ENCODE data around the gene SPANXN2. TPM values are rescaled to one million over a fixed set of nuclear protein-coding genes. Genes with fewer than 3 reads are reported as not detected.
"Not testable (repeated sequence)": the region's sequence is repeated elsewhere in the genome, so short reads cannot be mapped to it uniquely, and the experiment has no call there.

Gene SPANXN2
- not detected for polyA plus RNA-seq (2013, experiment 1 of 2)
- not detected for polyA plus RNA-seq (2013, experiment 2 of 2)

GRCh38 chrX:143720652-143721051, at the start of gene SPANXN2:
Gene SPANXN2, minus strand, starts transcription at chrX:143720752. Its CDS starts 84 bp downstream, at chrX:143720668.
- not testable (repeated sequence) for H3K4ac ChIP-seq (ENCODE audit: low read depth in 1 of 2, low read length in 2 of 2); H3K36me3 ChIP-seq (ENCODE audit: control insufficient read depth in 1 of 2, insufficient read depth in 2 of 2, low read depth in 1 of 2, low read length in 2 of 2); H2AFZ ChIP-seq (ENCODE audit: low read depth, low read length); H3K14ac ChIP-seq (ENCODE audit: low read length in 2 of 2); H3K27ac ChIP-seq (ENCODE audit: low read length, poor library complexity, severe bottlenecking); H3K18ac ChIP-seq (ENCODE audit: low read depth in 1 of 2, low read length in 2 of 2); H3K4me3 ChIP-seq (ENCODE audit: insufficient read depth in 1 of 2, low read depth in 1 of 2, low read length in 2 of 2); H2BK15ac ChIP-seq (ENCODE audit: low read depth, poor library complexity, severe bottlenecking); H3K9ac ChIP-seq (ENCODE audit: low read length); H3K9me3 ChIP-seq (ENCODE audit: control insufficient read depth, low read length); H3K79me1 ChIP-seq (replicated peaks; ENCODE audit: low read length, poor library complexity, severe bottlenecking); DNase-seq; H3K23ac ChIP-seq (ENCODE audit: low read length in 2 of 2); H2AK5ac ChIP-seq (ENCODE audit: low read length, severe bottlenecking); H3K4me1 ChIP-seq (ENCODE audit: control insufficient read depth, insufficient read depth, low read depth, low read length); H4K91ac ChIP-seq (ENCODE audit: low read length); H3K4me2 ChIP-seq (ENCODE audit: low read length, poor library complexity, severe bottlenecking); H4K8ac ChIP-seq (ENCODE audit: low read length); H2BK5ac ChIP-seq (ENCODE audit: low read depth, low read length, poor library complexity, severe bottlenecking); H3K27me3 ChIP-seq (ENCODE audit: control insufficient read depth in 1 of 2, insufficient read depth in 1 of 2, low read length in 2 of 2); H2BK120ac ChIP-seq (ENCODE audit: low read depth, low read length); H2BK12ac ChIP-seq (ENCODE audit: low read length in 2 of 2)
- no CpG with 5 or more reads among the region's 2 CpGs for WGBS

DNA sequence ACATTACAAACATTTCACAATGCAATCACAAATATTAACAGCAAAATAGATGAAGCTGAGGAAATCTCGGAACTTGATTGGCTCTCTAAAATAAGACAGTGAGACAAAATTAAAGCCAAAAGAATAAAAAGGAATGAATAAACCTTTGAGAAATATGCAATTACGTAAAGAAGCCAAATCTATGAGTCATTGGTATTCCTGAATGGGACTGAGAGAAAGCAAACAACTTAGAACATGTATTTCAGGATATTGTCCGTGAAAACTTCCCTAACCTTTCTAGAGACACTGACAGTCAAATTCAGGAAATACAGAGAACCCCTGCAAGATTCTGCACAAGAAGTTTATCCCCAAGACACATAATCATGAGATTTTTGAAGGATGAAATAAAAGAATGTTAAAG, 48.4 kb upstream of the SPANXN2 start:
- Histone ChIP-seq H2AK5ac (ENCODE audit: low read length, severe bottlenecking) (no peak overlapping the region), H3K14ac (ENCODE audit: low read length in 2 of 2) (no peak overlapping the region), H3K36me3 (ENCODE audit: control insufficient read depth in 1 of 2, insufficient read depth in 2 of 2, low read depth in 1 of 2, low read length in 2 of 2) (no peaks in the 10 kb centered on the region), H2AFZ (ENCODE audit: low read depth, low read length) (no peak overlapping the region), H3K79me1 (replicated peaks; ENCODE audit: low read length, poor library complexity, severe bottlenecking) (no peaks in the 10 kb centered on the region), H3K4me2 (ENCODE audit: low read length, poor library complexity, severe bottlenecking) (no peak overlapping the region), H2BK12ac (ENCODE audit: low read length in 2 of 2) (no peak overlapping the region), H2BK5ac (ENCODE audit: low read depth, low read length, poor library complexity, severe bottlenecking) (no peak overlapping the region), H3K27ac (ENCODE audit: low read length, poor library complexity, severe bottlenecking) (no peak overlapping the region), H2BK120ac (ENCODE audit: low read depth, low read length) (no peak overlapping the region), H4K8ac (ENCODE audit: low read length) (no peak overlapping the region), H3K4ac (ENCODE audit: low read depth in 1 of 2, low read length in 2 of 2) (no peak overlapping the region), H3K9me3 (ENCODE audit: control insufficient read depth, low read length) (no peaks in the 10 kb centered on the region), H3K23ac (ENCODE audit: low read length in 2 of 2) (no peak overlapping the region), H3K18ac (ENCODE audit: low read depth in 1 of 2, low read length in 2 of 2) (no peak overlapping the region), H3K4me3 (ENCODE audit: insufficient read depth in 1 of 2, low read depth in 1 of 2, low read length in 2 of 2) (no peak overlapping the region), H4K91ac (ENCODE audit: low read length) (no peak overlapping the region), H3K4me1 (ENCODE audit: control insufficient read depth, insufficient read depth, low read depth, low read length) (no peaks in the 10 kb centered on the region), H2BK15ac (ENCODE audit: low read depth, poor library complexity, severe bottlenecking) (no peak overlapping the region), H3K27me3 (ENCODE audit: control insufficient read depth in 1 of 2, insufficient read depth in 1 of 2, low read length in 2 of 2) (no peaks in the 10 kb centered on the region), H3K9ac (ENCODE audit: low read length) (no peak overlapping the region)
- peak; percentile 10 for DNase-seq
- 40% methylated on average over 1 of the region's 3 CpGs for whole genome bisulfite sequencing

GRCh38 chrX:143767789-143768188, 47.2 kb upstream of the SPANXN2 start:
- H3K4me2 ChIP-seq (ENCODE audit: low read length, poor library complexity, severe bottlenecking); H3K9me3 ChIP-seq (ENCODE audit: control insufficient read depth, low read length); H2BK5ac ChIP-seq (ENCODE audit: low read depth, low read length, poor library complexity, severe bottlenecking); H3K14ac ChIP-seq (ENCODE audit: low read length in 2 of 2); H4K91ac ChIP-seq (ENCODE audit: low read length); H3K27ac ChIP-seq (ENCODE audit: low read length, poor library complexity, severe bottlenecking); H4K8ac ChIP-seq (ENCODE audit: low read length); H3K36me3 ChIP-seq (ENCODE audit: control insufficient read depth in 1 of 2, insufficient read depth in 2 of 2, low read depth in 1 of 2, low read length in 2 of 2); H3K23ac ChIP-seq (ENCODE audit: low read length in 2 of 2); H2BK120ac ChIP-seq (ENCODE audit: low read depth, low read length); H3K4me3 ChIP-seq (ENCODE audit: insufficient read depth in 1 of 2, low read depth in 1 of 2, low read length in 2 of 2); H3K4ac ChIP-seq (ENCODE audit: low read depth in 1 of 2, low read length in 2 of 2); H3K9ac ChIP-seq (ENCODE audit: low read length); H2BK15ac ChIP-seq (ENCODE audit: low read depth, poor library complexity, severe bottlenecking); H3K18ac ChIP-seq (ENCODE audit: low read depth in 1 of 2, low read length in 2 of 2); DNase-seq; H2AFZ ChIP-seq (ENCODE audit: low read depth, low read length); H2AK5ac ChIP-seq (ENCODE audit: low read length, severe bottlenecking); H3K4me1 ChIP-seq (ENCODE audit: control insufficient read depth, insufficient read depth, low read depth, low read length); H2BK12ac ChIP-seq (ENCODE audit: low read length in 2 of 2); H3K79me1 ChIP-seq (replicated peaks; ENCODE audit: low read length, poor library complexity, severe bottlenecking); H3K27me3 ChIP-seq (ENCODE audit: control insufficient read depth in 1 of 2, insufficient read depth in 1 of 2, low read length in 2 of 2): not testable (repeated sequence)
- WGBS, result 85% methylated on average over 9 of the region's 12 CpGs

- Histone ChIP-seq H3K9ac (ENCODE audit: low read length) (no peak overlapping the region), H2BK5ac (ENCODE audit: low read depth, low read length, poor library complexity, severe bottlenecking) (no peak overlapping the region), H3K4ac (ENCODE audit: low read depth in 1 of 2, low read length in 2 of 2) (no peak overlapping the region), H3K14ac (ENCODE audit: low read length in 2 of 2) (no peak overlapping the region), H3K27me3 (ENCODE audit: control insufficient read depth in 1 of 2, insufficient read depth in 1 of 2, low read length in 2 of 2) (no peaks in the 10 kb centered on the region), H3K4me3 (ENCODE audit: insufficient read depth in 1 of 2, low read depth in 1 of 2, low read length in 2 of 2) (no peak overlapping the region), H2BK12ac (ENCODE audit: low read length in 2 of 2) (no peak overlapping the region), H2BK15ac (ENCODE audit: low read depth, poor library complexity, severe bottlenecking) (no peak overlapping the region), H4K8ac (ENCODE audit: low read length) (no peak overlapping the region), H3K27ac (ENCODE audit: low read length, poor library complexity, severe bottlenecking) (no peak overlapping the region), H3K4me1 (ENCODE audit: control insufficient read depth, insufficient read depth, low read depth, low read length) (no peaks in the 10 kb centered on the region), H3K36me3 (ENCODE audit: control insufficient read depth in 1 of 2, insufficient read depth in 2 of 2, low read depth in 1 of 2, low read length in 2 of 2) (no peaks in the 10 kb centered on the region), H3K9me3 (ENCODE audit: control insufficient read depth, low read length) (no peaks in the 10 kb centered on the region), H3K79me1 (replicated peaks; ENCODE audit: low read length, poor library complexity, severe bottlenecking) (no peaks in the 10 kb centered on the region), H2BK120ac (ENCODE audit: low read depth, low read length) (no peak overlapping the region), H3K4me2 (ENCODE audit: low read length, poor library complexity, severe bottlenecking) (no peak overlapping the region), H4K91ac (ENCODE audit: low read length) (no peak overlapping the region), H2AK5ac (ENCODE audit: low read length, severe bottlenecking) (no peak overlapping the region), H3K18ac (ENCODE audit: low read depth in 1 of 2, low read length in 2 of 2) (no peak overlapping the region), H3K23ac (ENCODE audit: low read length in 2 of 2) (no peak overlapping the region), H2AFZ (ENCODE audit: low read depth, low read length) (no peak overlapping the region)
- 96% methylated on average over 4 of the region's 7 CpGs for WGBS
- no peak for DNase-seq
Measured at GRCh38 chrX:143757887-143758286, 37.3 kb upstream of the SPANXN2 start.
